A549 (cell line): Measurements from ENCODE around the gene RASA3. TPM values are rescaled to one million over a fixed set of nuclear protein-coding genes. Genes with fewer than 3 reads are reported as not detected.

Experiments
- ATAC-seq, 2 experiments: fragments of 200-7000 bp in 1 of 2; fragments of >200 bp in 1 of 2; cut with Nextera tagmentation in 1 of 2; cut with Tn5 transposase in 1 of 2; 3 replicates each; pipeline versions ENCODE4 v1.8.0 to v1.9.1; 2018 to 2020; ENCODE audit warnings: mild to moderate bottlenecking in 1 of 2, moderate library complexity in 1 of 2
- CTCF ChIA-PET: fragments of 300-600 bp; sonication (Branson Sonifier 250); formaldehyde crosslinking; extraction: SDS; loops from one replicate; lab custom pipeline; 2021; ENCODE audit warnings: antibody characterized with exemption, inconsistent platforms; lab: Yijun Ruan, JAX
- POLR2A ChIA-PET: fragments of 350-600 bp; formaldehyde crosslinking; extraction: SDS; loops from one replicate; lab custom pipeline; 2021; ENCODE audit warnings: antibody characterized with exemption, inconsistent platforms; lab: Yijun Ruan, JAX
- DNase-seq, 2 experiments: peaks; one replicate each; pipeline versions ENCODE4 v3.0.0 to v3.0.0-alpha.2; 2011 to 2016; ENCODE audit warnings: low read depth in 1 of 2, low spot score in 1 of 2
- FAIRE-seq: peaks from 2 replicates; lab custom pipeline; 2011; peaks lifted over from hg19 to GRCh38; lab: Jason Lieb, UNC
- H3K27ac ChIP-seq, 2 experiments: fragments of >200 bp; sonication (Bioruptor Twin); formaldehyde crosslinking; 3 replicates each; pipeline ENCODE4 v1.5.1; 2016 to 2017
- H3K4me1 ChIP-seq: fragments of >200 bp; sonication (Bioruptor Twin); formaldehyde crosslinking; 3 replicates; pipeline ENCODE4 v1.6.1; 2016
- H3K4me2 ChIP-seq: fragments of >200 bp; sonication (Bioruptor Twin); formaldehyde crosslinking; 3 replicates; pipeline ENCODE4 v1.6.1; 2016
- H3K4me3 ChIP-seq: fragments of >200 bp; sonication (Bioruptor Twin); formaldehyde crosslinking; 3 replicates; pipeline ENCODE4 v1.5.1; 2016
- H3K9me3 ChIP-seq: fragments of >200 bp; sonication (Bioruptor Twin); formaldehyde crosslinking; 3 replicates; pipeline ENCODE4 v1.6.1; 2016
- CBX2 ChIP-seq: fragments of 200-600 bp; sonication (generic); IDR thresholded peaks from 2 replicates; pipeline ENCODE4 v1.6.1; 2016; ENCODE audit warnings: low read depth, mild to moderate bottlenecking, borderline replicate concordance
- CHD2 ChIP-seq: fragments of 150-350 bp; IDR thresholded peaks from 2 replicates; pipeline ENCODE4 v1.6.1; 2014; ENCODE audit warnings: low read length; ENCODE audit not compliant: partially characterized antibody
- CHD4 ChIP-seq: fragments of 200-600 bp; sonication (generic); IDR thresholded peaks from 2 replicates; pipeline ENCODE4 v1.6.1; 2016; ENCODE audit warnings: antibody characterized with exemption, mild to moderate bottlenecking, borderline replicate concordance
- EHF ChIP-seq: fragments of 250-450 bp; sonication (Bioruptor Pico); IDR thresholded peaks from 2 replicates; pipeline ENCODE4 v1.5.0; 2020; ENCODE audit warnings: mild to moderate bottlenecking
- JUNB ChIP-seq: fragments of >200 bp; sonication (Bioruptor Twin); formaldehyde crosslinking; IDR thresholded peaks from 2 replicates; pipeline ENCODE4 v1.6.1; 2016
- MAZ ChIP-seq: fragments of 150-350 bp; IDR thresholded peaks from 2 replicates; pipeline ENCODE4 v1.6.1; 2014; ENCODE audit warnings: antibody characterized with exemption, low read depth, low read length, borderline replicate concordance
- NR3C1 ChIP-seq: fragments of >200 bp; sonication (Bioruptor Twin); formaldehyde crosslinking; IDR thresholded peaks from 3 replicates; pipeline ENCODE4 v1.6.1; 2017
- PHF8 ChIP-seq: fragments of 200-600 bp; sonication (generic); IDR thresholded peaks from 2 replicates; pipeline ENCODE4 v1.6.1; 2016; ENCODE audit warnings: low read depth, mild to moderate bottlenecking, antibody characterized with exemption, moderate library complexity, borderline replicate concordance
- POLR2A ChIP-seq: IDR thresholded peaks from 2 replicates; pipeline ENCODE4 v1.6.1; 2012; ENCODE audit warnings: mild to moderate bottlenecking, low read length
- POLR2AphosphoS2 ChIP-seq: conservative IDR thresholded peaks from 2 replicates; pipeline ENCODE4 v1.6.1; 2012; ENCODE audit warnings: low read length, improper control_type of control experiment, inconsistent platforms
- RNF2 ChIP-seq: fragments of 200-600 bp; sonication (generic); IDR thresholded peaks from 2 replicates; pipeline ENCODE4 v1.6.1; 2016; ENCODE audit warnings: low read depth, mild to moderate bottlenecking, antibody characterized with exemption, moderate library complexity, borderline replicate concordance
- ZFP36 ChIP-seq: fragments of 450-650 bp; IDR thresholded peaks from 2 replicates; pipeline ENCODE4 v1.6.1; 2014; ENCODE audit warnings: borderline replicate concordance; ENCODE audit not compliant: partially characterized antibody
- ZSCAN20 ChIP-seq: fragments of 250-450 bp; sonication (Bioruptor Pico); IDR thresholded peaks from 2 replicates; pipeline ENCODE4 v1.8.0; 2022; ENCODE audit warnings: mild to moderate bottlenecking, moderate library complexity
- WGBS: methylation state at CpG from one replicate; pipeline ENCODE4 v1.1.6; 2017; ENCODE audit errors: missing lambda C conversion rate; 5-methylcytosine and 5-hydroxymethylcytosine counted together
- polyA plus RNA-seq, 4 experiments: library from polyadenylated mRNA; depleted of rRNA in 3 of 4; stranded (reverse); fragments of >200 nt; fragmentation: RNase III in 1 of 4; extraction: RNeasy Plus Mini Kit Qiagen cat#74134 plus additional on column Dnase treatment in 1 of 4; gene quantifications; 2 replicates in 3 of 4; 3 replicates in 1 of 4; pipeline ENCODE4 v1.2.3, GENCODE V29; 2011 to 2017
- TF ChIP-seq, protein P1 (sequence below): fragments of >200 bp; sonication (Bioruptor Twin); formaldehyde crosslinking; IDR thresholded peaks from 3 replicates; pipeline ENCODE4 v1.6.1; 2016
- TF ChIP-seq, protein P2 (sequence below): fragments of >200 bp; sonication (Bioruptor Twin); formaldehyde crosslinking; IDR thresholded peaks from 3 replicates; pipeline ENCODE4 v1.5.1; 2016
- TF ChIP-seq, protein P3 (sequence below): fragments of 200-600 bp; sonication (generic); IDR thresholded peaks from 2 replicates; pipeline ENCODE4 v1.6.1; 2016; ENCODE audit warnings: antibody characterized with exemption, mild to moderate bottlenecking, moderate library complexity
- TF ChIP-seq, protein P4 (sequence below): IDR thresholded peaks from 2 replicates; pipeline ENCODE4 v1.6.1; 2012

Gene RASA3
- polyA plus RNA-seq, 2 of the 4 experiments (the other 2 are of a cell fraction): 4.3 to 7.6 TPM

DNA sequence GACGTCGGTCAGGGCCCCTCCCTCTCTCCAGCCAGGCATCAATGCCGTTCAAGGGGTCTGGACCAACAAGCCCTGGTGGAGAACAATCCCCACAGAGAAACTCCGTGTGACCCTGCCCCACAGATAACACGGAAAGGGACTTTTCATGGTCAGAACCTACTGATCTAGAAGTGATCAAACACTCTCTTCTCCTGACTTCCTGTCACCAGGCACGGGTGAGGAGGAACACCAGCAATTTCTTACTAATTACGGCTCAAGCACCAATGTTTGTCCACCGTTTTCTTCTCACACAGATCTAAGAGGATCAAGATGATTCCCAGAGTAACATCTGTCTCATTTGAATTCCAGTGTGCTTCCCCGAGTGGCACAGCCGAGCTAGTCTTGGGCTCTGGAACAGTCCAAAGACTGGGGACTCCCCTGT is 11.8 kb downstream of the RASA3 start (continued):
- TF ChIP-seq ZFP36 (no peak), EHF (no peak), ZSCAN20 (CRISPR knock-in tag) (no peak), POLR2A (no peak), POLR2AphosphoS2 (no peak), RNF2 (no peak)
- TF ChIP-seq, protein P1, sequence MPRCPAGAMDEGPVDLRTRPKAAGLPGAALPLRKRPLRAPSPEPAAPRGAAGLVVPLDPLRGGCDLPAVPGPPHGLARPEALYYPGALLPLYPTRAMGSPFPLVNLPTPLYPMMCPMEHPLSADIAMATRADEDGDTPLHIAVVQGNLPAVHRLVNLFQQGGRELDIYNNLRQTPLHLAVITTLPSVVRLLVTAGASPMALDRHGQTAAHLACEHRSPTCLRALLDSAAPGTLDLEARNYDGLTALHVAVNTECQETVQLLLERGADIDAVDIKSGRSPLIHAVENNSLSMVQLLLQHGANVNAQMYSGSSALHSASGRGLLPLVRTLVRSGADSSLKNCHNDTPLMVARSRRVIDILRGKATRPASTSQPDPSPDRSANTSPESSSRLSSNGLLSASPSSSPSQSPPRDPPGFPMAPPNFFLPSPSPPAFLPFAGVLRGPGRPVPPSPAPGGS: no peak
- TF ChIP-seq, protein P2, sequence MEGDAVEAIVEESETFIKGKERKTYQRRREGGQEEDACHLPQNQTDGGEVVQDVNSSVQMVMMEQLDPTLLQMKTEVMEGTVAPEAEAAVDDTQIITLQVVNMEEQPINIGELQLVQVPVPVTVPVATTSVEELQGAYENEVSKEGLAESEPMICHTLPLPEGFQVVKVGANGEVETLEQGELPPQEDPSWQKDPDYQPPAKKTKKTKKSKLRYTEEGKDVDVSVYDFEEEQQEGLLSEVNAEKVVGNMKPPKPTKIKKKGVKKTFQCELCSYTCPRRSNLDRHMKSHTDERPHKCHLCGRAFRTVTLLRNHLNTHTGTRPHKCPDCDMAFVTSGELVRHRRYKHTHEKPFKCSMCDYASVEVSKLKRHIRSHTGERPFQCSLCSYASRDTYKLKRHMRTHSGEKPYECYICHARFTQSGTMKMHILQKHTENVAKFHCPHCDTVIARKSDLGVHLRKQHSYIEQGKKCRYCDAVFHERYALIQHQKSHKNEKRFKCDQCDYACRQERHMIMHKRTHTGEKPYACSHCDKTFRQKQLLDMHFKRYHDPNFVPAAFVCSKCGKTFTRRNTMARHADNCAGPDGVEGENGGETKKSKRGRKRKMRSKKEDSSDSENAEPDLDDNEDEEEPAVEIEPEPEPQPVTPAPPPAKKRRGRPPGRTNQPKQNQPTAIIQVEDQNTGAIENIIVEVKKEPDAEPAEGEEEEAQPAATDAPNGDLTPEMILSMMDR: no peak
- TF ChIP-seq, all 56 proteins: peak for 0

DNA sequence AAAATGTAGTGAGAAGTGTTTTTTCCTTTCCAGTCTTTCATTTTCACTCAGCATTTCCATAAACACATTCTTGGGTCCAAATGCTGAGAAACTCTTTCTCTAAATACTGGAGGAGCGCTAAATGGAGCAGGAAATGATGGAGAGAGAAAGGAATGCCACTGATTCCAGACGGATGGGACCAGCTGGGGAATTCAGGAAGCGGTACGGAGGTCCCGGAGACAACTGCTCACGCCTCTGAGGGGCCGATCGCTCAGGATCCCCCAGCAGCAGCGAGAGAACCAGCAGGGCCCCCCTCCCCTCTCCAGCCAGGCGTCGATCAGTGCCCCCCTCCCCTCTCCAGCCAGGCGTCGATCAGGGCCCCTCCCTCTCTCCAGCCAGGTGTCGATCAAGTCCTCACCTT is 13.2 kb downstream of the RASA3 start:
- FAIRE-seq: no peak

More for the DNA sequence above, 13.2 kb downstream of the RASA3 start:
- CTCF ChIA-PET: no interaction called here
- POLR2A ChIA-PET: interaction anchor here (0.8 to 1.7 kb wide), 2 partner anchors 13 to 54 kb away, joined by 3 to 8 read pairs; partner anchors contain the start of gene RASA3
- Histone ChIP-seq H3K9me3 (no peaks in the 10 kb centered on the region), H3K4me1 (peaks cover 33% of the 10 kb centered on the region), H3K4me2 (peak overlapping the region; percentile 79), H3K27ac (peak overlapping the region; percentile 83 to 96), H3K4me3 (peak overlapping the region; percentile 16; the same call in 1 of the 3 replicates)
- DNase-seq (peak; percentile 37 to 48), ATAC-seq (peak; percentile 66 to 88; a peak in 4 of 6 replicates)
- TF ChIP-seq CHD2 (no peak), PHF8 (no peak), POLR2AphosphoS2 (no peak), EHF (no peak), JUNB (no peak), CHD4 (no peak), NR3C1 (no peak), MAZ (no peak), CBX2 (no peak), RNF2 (no peak)
- TF ChIP-seq, protein P3, sequence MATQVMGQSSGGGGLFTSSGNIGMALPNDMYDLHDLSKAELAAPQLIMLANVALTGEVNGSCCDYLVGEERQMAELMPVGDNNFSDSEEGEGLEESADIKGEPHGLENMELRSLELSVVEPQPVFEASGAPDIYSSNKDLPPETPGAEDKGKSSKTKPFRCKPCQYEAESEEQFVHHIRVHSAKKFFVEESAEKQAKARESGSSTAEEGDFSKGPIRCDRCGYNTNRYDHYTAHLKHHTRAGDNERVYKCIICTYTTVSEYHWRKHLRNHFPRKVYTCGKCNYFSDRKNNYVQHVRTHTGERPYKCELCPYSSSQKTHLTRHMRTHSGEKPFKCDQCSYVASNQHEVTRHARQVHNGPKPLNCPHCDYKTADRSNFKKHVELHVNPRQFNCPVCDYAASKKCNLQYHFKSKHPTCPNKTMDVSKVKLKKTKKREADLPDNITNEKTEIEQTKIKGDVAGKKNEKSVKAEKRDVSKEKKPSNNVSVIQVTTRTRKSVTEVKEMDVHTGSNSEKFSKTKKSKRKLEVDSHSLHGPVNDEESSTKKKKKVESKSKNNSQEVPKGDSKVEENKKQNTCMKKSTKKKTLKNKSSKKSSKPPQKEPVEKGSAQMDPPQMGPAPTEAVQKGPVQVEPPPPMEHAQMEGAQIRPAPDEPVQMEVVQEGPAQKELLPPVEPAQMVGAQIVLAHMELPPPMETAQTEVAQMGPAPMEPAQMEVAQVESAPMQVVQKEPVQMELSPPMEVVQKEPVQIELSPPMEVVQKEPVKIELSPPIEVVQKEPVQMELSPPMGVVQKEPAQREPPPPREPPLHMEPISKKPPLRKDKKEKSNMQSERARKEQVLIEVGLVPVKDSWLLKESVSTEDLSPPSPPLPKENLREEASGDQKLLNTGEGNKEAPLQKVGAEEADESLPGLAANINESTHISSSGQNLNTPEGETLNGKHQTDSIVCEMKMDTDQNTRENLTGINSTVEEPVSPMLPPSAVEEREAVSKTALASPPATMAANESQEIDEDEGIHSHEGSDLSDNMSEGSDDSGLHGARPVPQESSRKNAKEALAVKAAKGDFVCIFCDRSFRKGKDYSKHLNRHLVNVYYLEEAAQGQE: no peak
- TF ChIP-seq, protein P4, sequence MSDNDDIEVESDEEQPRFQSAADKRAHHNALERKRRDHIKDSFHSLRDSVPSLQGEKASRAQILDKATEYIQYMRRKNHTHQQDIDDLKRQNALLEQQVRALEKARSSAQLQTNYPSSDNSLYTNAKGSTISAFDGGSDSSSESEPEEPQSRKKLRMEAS: no peak; the same call in 1 of the 2 replicates
- WGBS: 3% methylated on average over 8 of the region's 14 CpGs
